Gastrocnemius medialis (tissue), 4 donors: ENCODE data around the gene ADGRD2.

Experiments
- POLR2A ChIP-seq, 2 donors: fragments of 450-650 bp; IDR thresholded peaks; one replicate each; pipeline ENCODE4 v1.6.1; 2017; ENCODE audit warnings: antibody characterized with exemption in 2 of 2, mild to moderate bottlenecking in 2 of 2, moderate library complexity in 2 of 2
- TF ChIP-seq, protein P1 (sequence below), 5 experiments: fragments of 450-650 bp in 3 of 5; fragments of 200-600 bp in 2 of 5; sonication (generic) in 2 of 5; IDR thresholded peaks in 4 of 5; conservative IDR thresholded peaks in 1 of 5; 1 replicate in 4 of 5; 2 replicates in 1 of 5; pipeline ENCODE4 v1.5.1; 2016 to 2019; ENCODE audit warnings: antibody characterized with exemption in 5 of 5, mild to moderate bottlenecking in 3 of 5, moderate library complexity in 3 of 5

DNA sequence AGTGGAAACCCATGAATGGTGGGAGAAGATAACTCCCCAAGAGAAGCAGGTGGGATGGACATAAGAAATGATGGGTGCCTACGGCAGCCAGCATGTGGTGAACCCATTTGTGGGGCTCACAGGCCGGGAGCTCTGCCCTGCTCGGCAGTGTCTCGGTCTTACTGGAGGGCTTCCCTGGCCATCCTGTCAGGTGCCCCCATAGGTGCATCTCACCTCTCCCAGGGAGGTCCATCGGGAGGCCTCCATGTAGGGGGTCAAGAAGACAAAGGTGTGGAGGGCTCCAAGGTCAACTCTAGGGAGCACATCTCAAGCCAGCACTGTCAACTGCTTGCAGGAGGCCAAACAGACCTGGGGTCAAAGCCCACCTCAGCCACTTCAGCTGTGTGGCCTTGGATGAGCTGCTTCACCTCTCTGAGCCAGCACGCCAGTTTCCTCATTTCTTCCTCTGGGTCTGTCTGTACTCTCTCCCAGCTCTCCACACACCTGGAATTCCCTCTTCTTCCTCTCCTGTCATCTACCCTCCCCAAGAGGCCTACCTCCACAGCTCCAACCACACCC lies 10.5 kb upstream of the ADGRD2 start:
- TF ChIP-seq, protein P1, sequence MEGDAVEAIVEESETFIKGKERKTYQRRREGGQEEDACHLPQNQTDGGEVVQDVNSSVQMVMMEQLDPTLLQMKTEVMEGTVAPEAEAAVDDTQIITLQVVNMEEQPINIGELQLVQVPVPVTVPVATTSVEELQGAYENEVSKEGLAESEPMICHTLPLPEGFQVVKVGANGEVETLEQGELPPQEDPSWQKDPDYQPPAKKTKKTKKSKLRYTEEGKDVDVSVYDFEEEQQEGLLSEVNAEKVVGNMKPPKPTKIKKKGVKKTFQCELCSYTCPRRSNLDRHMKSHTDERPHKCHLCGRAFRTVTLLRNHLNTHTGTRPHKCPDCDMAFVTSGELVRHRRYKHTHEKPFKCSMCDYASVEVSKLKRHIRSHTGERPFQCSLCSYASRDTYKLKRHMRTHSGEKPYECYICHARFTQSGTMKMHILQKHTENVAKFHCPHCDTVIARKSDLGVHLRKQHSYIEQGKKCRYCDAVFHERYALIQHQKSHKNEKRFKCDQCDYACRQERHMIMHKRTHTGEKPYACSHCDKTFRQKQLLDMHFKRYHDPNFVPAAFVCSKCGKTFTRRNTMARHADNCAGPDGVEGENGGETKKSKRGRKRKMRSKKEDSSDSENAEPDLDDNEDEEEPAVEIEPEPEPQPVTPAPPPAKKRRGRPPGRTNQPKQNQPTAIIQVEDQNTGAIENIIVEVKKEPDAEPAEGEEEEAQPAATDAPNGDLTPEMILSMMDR (IDR thresholded peaks at IDR 0.05 in 4 of 5, conservative IDR thresholded peaks at IDR 0.05 in 1 of 5): no peak
- no peak for TF ChIP-seq POLR2A (IDR thresholded peaks at IDR 0.05)
